Measurements from ENCODE around the gene FAM222A. TPM values are rescaled to one million over a fixed set of nuclear protein-coding genes. Genes with fewer than 3 reads are reported as not detected.

The FAM222A gene
- polyA plus RNA-seq, 3 donors, result 0.09 TPM; not detected in 2

GRCh38 chr12:109758426-109759420 lies 45.1 kb downstream of the FAM222A start:
- H3K4me2 ChIP-seq (replicated peaks; ENCODE audit: extremely low read depth, low read length, poor library complexity, severe bottlenecking), result no peak overlapping the region
- H3K79me2 ChIP-seq (ENCODE audit: insufficient read depth, low read length), result no peaks in the 10 kb centered on the region
- H2AFZ ChIP-seq (ENCODE audit: insufficient read depth, low read depth, low read length, poor library complexity, severe bottlenecking), result no peak overlapping the region
- WGBS (ENCODE audit: insufficient coverage), result 87% methylated on average over 12 of the region's 15 CpGs
- Mint-ChIP-seq H3K36me3 (peaks cover 0 to 7% of the 10 kb centered on the region in 2 donors), H3K27ac (peak overlapping the region in 1 of 7 donors; percentile 38), H3K4me3 (no peak overlapping the region), H3K27me3 (ENCODE audit: low read depth in 3 of 3) (peaks cover 5 to 8% (median 7%) of the 10 kb centered on the region in 3 donors), H3K9me3 (peaks cover 17 to 35% (median 28%) of the 10 kb centered on the region in 7 donors), H3K4me1 (peaks cover 22% of the 10 kb centered on the region)
- intact Hi-C loops (cut with micrococcal nuclease), result no loop called here
- no peaks in the 10 kb centered on the region for H3K36me3 ChIP-seq (replicated peaks in 1 of 2; ENCODE audit: control insufficient read depth in 1 of 2, insufficient read depth in 2 of 2, low read length in 2 of 2)
- no peaks in the 10 kb centered on the region for H4K20me1 ChIP-seq (ENCODE audit: insufficient read depth, low read length)
- TF ChIP-seq CTCF (IDR thresholded peaks at IDR 0.05), result no peak
- no peak overlapping the region for H3K9ac ChIP-seq (ENCODE audit: insufficient read depth, low read length, poor library complexity, severe bottlenecking)
- H3K9me3 ChIP-seq (replicated peaks in 1 of 2; ENCODE audit: control insufficient read depth in 1 of 2, insufficient read depth in 1 of 2, low read length in 2 of 2), result peaks cover 16 to 20% of the 10 kb centered on the region in 2 donors
- H3K27me3 ChIP-seq (ENCODE audit: control insufficient read depth in 2 of 2, insufficient read depth in 2 of 2, low read length in 2 of 2), result no peaks in the 10 kb centered on the region
- H3K27ac ChIP-seq (ENCODE audit: low read depth in 1 of 2, low read length in 2 of 2), result no peak overlapping the region
- no peak overlapping the region for H3K4me3 ChIP-seq (replicated peaks in 1 of 3; ENCODE audit: low read depth in 2 of 3, low read length in 3 of 3)
- peaks cover 2 to 20% of the 10 kb centered on the region in 2 donors for H3K4me1 ChIP-seq (ENCODE audit: control insufficient read depth in 1 of 2, insufficient read depth in 2 of 2, low read length in 2 of 2)
- DNase-seq, result no peak

GRCh38 chr12:109759595-109759994 lies 46.0 kb downstream of the FAM222A start:
- H3K79me2 ChIP-seq (ENCODE audit: insufficient read depth, low read length), result no peaks in the 10 kb centered on the region
- H3K36me3 Mint-ChIP-seq, result peaks cover 0 to 9% of the 10 kb centered on the region in 2 donors
- H3K4me1 Mint-ChIP-seq, result peaks cover 22% of the 10 kb centered on the region
- H3K4me3 Mint-ChIP-seq, result no peak overlapping the region
- TF ChIP-seq CTCF (IDR thresholded peaks at IDR 0.05), result no peak
- no peak overlapping the region for H3K27ac ChIP-seq (ENCODE audit: low read depth in 1 of 2, low read length in 2 of 2)
- no peak for DNase-seq
- no peak overlapping the region for H3K4me2 ChIP-seq (replicated peaks; ENCODE audit: extremely low read depth, low read length, poor library complexity, severe bottlenecking)
- 88% methylated on average over 7 of the region's 13 CpGs for WGBS (ENCODE audit: insufficient coverage)
- intact Hi-C loops (cut with micrococcal nuclease), result no loop called here
- peaks cover 2 to 20% of the 10 kb centered on the region in 2 donors for H3K4me1 ChIP-seq (ENCODE audit: control insufficient read depth in 1 of 2, insufficient read depth in 2 of 2, low read length in 2 of 2)
- H3K27ac Mint-ChIP-seq, result no peak overlapping the region
- H3K36me3 ChIP-seq (replicated peaks in 1 of 2; ENCODE audit: control insufficient read depth in 1 of 2, insufficient read depth in 2 of 2, low read length in 2 of 2), result no peaks in the 10 kb centered on the region
- H3K27me3 Mint-ChIP-seq (ENCODE audit: low read depth in 3 of 3), result peaks cover 3 to 8% (median 7%) of the 10 kb centered on the region in 3 donors
- no peaks in the 10 kb centered on the region for H3K27me3 ChIP-seq (ENCODE audit: control insufficient read depth in 2 of 2, insufficient read depth in 2 of 2, low read length in 2 of 2)
- no peak overlapping the region for H2AFZ ChIP-seq (ENCODE audit: insufficient read depth, low read depth, low read length, poor library complexity, severe bottlenecking)
- no peaks in the 10 kb centered on the region for H4K20me1 ChIP-seq (ENCODE audit: insufficient read depth, low read length)
- peaks cover 18 to 25% of the 10 kb centered on the region in 2 donors for H3K9me3 ChIP-seq (replicated peaks in 1 of 2; ENCODE audit: control insufficient read depth in 1 of 2, insufficient read depth in 1 of 2, low read length in 2 of 2)
- H3K4me3 ChIP-seq (replicated peaks in 1 of 3; ENCODE audit: low read depth in 2 of 3, low read length in 3 of 3), result no peak overlapping the region
- no peak overlapping the region for H3K9ac ChIP-seq (ENCODE audit: insufficient read depth, low read length, poor library complexity, severe bottlenecking)
- H3K9me3 Mint-ChIP-seq, result peaks cover 17 to 41% (median 33%) of the 10 kb centered on the region in 7 donors
